Measurements from ENCODE around the gene IL12RB1. TPM values are rescaled to one million over a fixed set of nuclear protein-coding genes. Genes with fewer than 3 reads are reported as not detected.

Gene IL12RB1
- total and polyA plus RNA-seq, 2 of the 13 experiments (the other 11 are each of a cell fraction or from before 2014, with no cell fraction given) = 0.03 to 0.04 TPM

- H4K20me1 ChIP-seq (ENCODE audit: insufficient read depth, low read length) = no peaks in the 10 kb centered on the region
- peak overlapping the region in 1 of 3 experiments; percentile 32; a peak in 2 of 6 replicates for H3K4me3 ChIP-seq (replicated peaks in 1 of 3; ENCODE audit: insufficient read depth in 1 of 3, low read depth in 2 of 3, low read length in 3 of 3)
- intact Hi-C loops (cut with micrococcal nuclease; ENCODE audit: unreplicated experiment) (loop anchor here (1.0 kb wide), 1 partner anchor 9 kb away; no protein-coding TSS in a partner anchor), in situ Hi-C loops (cut with HindIII; ENCODE audit: extremely low pct_ligation_motif_present, low pct_unique_long_range_greater_than_20kb) (no loop called here)
- H3K9ac ChIP-seq (ENCODE audit: insufficient read depth, low read depth, low read length) = peak overlapping the region; percentile 57
- H3K4me1 ChIP-seq (ENCODE audit: insufficient read depth, low read length) = peaks cover 61% of the 10 kb centered on the region
- CTCF ChIA-PET (ENCODE audit: low intra/inter-chr PET ratio, low total read pairs) = no interaction called here
- 35% methylated on average over 13 of the region's 17 CpGs for WGBS (ENCODE audit: low lambda C conversion rate)
- ATAC-seq = peak; percentile 88
- POLR2A ChIA-PET = interaction anchor here (0.8 to 2.1 kb wide), 7 partner anchors 8 to 152 kb away, joined by 3 to 10 read pairs (median 3); no protein-coding TSS in a partner anchor
- no peak overlapping the region for H2AFZ ChIP-seq (ENCODE audit: low read length)
- peak; percentile 95 for DNase-seq (ENCODE audit: low spot score)
- FAIRE-seq = peak; percentile 99
- H3K9me3 ChIP-seq (ENCODE audit: low read length) = no peaks in the 10 kb centered on the region
- peaks cover 5% of the 10 kb centered on the region in 2 experiments; a peak in 3 of 5 replicates for H3K36me3 ChIP-seq (replicated peaks in 1 of 2; ENCODE audit: control insufficient read depth in 1 of 2, insufficient read depth in 2 of 2, low read length in 2 of 2)
- peak overlapping the region; percentile 54 for H3K4me2 ChIP-seq (ENCODE audit: low read depth, low read length)
- no peaks in the 10 kb centered on the region for H3K27me3 ChIP-seq (ENCODE audit: control insufficient read depth in 1 of 2, insufficient read depth in 2 of 2, low read length in 2 of 2)
- H3K79me2 ChIP-seq (ENCODE audit: insufficient read depth, low read length) = no peaks in the 10 kb centered on the region
- no TSS peak for BruUV-seq (replicated peaks)
- H3K27ac ChIP-seq (ENCODE audit: extremely low read length, insufficient read depth, low read length) = peak overlapping the region; percentile 74
- TF ChIP-seq CBX5 (CRISPR knock-in tag; IDR thresholded peaks at IDR 0.05; ENCODE audit: borderline replicate concordance) (no peak), ZNF432 (CRISPR knock-in tag; IDR thresholded peaks at IDR 0.05; ENCODE audit: borderline replicate concordance) (no peak), ONECUT2 (CRISPR knock-in tag; IDR thresholded peaks at IDR 0.05) (no peak), TBL1XR1 (IDR thresholded peaks at IDR 0.05; ENCODE audit: borderline replicate concordance, low read length, partially characterized antibody) (no peak), ZNF597 (CRISPR knock-in tag; IDR thresholded peaks at IDR 0.05) (no peak), IKZF5 (CRISPR knock-in tag; IDR thresholded peaks at IDR 0.05) (peak; percentile 59; the same call in 1 of the 2 replicates), ZNF446 (CRISPR knock-in tag; IDR thresholded peaks at IDR 0.05) (no peak), SKI (IDR thresholded peaks at IDR 0.05; ENCODE audit: partially characterized antibody) (peak; percentile 55), ZNF879 (CRISPR knock-in tag; IDR thresholded peaks at IDR 0.05) (no peak), RNF219 (CRISPR knock-in tag; IDR thresholded peaks at IDR 0.05) (no peak), GMEB1 (CRISPR knock-in tag; IDR thresholded peaks at IDR 0.05; ENCODE audit: borderline replicate concordance) (no peak), YY1 (IDR thresholded peaks at IDR 0.05; ENCODE audit: insufficient read depth, insufficient replicate concordance, low read depth, low read length) (peak; percentile 41), FUBP1 (CRISPR knock-in tag; IDR thresholded peaks at IDR 0.05; ENCODE audit: borderline replicate concordance) (no peak), ZNF83 (CRISPR knock-in tag; IDR thresholded peaks at IDR 0.05; ENCODE audit: borderline replicate concordance) (no peak)
Observed at GRCh38 chr19:18013210-18014111, 73.3 kb downstream of the IL12RB1 start.
